Astrocyte (in vitro differentiated cells and primary cell): ENCODE measurements around the gene METTL8. TPM values are rescaled to one million over a fixed set of nuclear protein-coding genes. Genes with fewer than 3 reads are reported as not detected.

Experiments
- DNase-seq: peaks from one replicate; pipeline ENCODE4 v3.0.0-alpha.2; 2010; ENCODE audit warnings: low read depth
- FAIRE-seq: peaks from 2 replicates; lab custom pipeline; 2011; peaks lifted over from hg19 to GRCh38; lab: Jason Lieb, UNC
- H2AFZ ChIP-seq: 2 replicates; pipeline ENCODE4 v1.6.0; 2012; ENCODE audit warnings: low read depth, low read length, inconsistent platforms
- H3K27ac ChIP-seq: 2 replicates; pipeline ENCODE4 v1.5.1; 2011; ENCODE audit warnings: low read depth, low read length, inconsistent platforms
- H3K27me3 ChIP-seq: 2 replicates; pipeline ENCODE4 v1.6.0; 2011; ENCODE audit warnings: low read length, inconsistent platforms; ENCODE audit not compliant: insufficient read depth
- H3K36me3 ChIP-seq: 2 replicates; pipeline ENCODE4 v1.5.1; 2011; ENCODE audit warnings: low read length, inconsistent platforms; ENCODE audit not compliant: insufficient read depth
- H3K4me1 ChIP-seq: 2 replicates; pipeline ENCODE4 v1.5.1; 2011; ENCODE audit warnings: low read length, inconsistent platforms; ENCODE audit not compliant: insufficient read depth
- H3K4me2 ChIP-seq: 2 replicates; pipeline ENCODE4 v1.6.0; 2012; ENCODE audit warnings: low read length, inconsistent platforms
- H3K4me3 ChIP-seq: 2 replicates; pipeline ENCODE4 v1.5.1; 2011; ENCODE audit warnings: low read depth, mild to moderate bottlenecking, low read length, inconsistent platforms; ENCODE audit not compliant: insufficient read depth
- H3K79me2 ChIP-seq: 2 replicates; pipeline ENCODE4 v1.6.0; 2012; ENCODE audit warnings: mild to moderate bottlenecking, low read length, inconsistent platforms; ENCODE audit not compliant: insufficient read depth
- H3K9ac ChIP-seq: 2 replicates; pipeline ENCODE4 v1.6.0; 2012; ENCODE audit warnings: mild to moderate bottlenecking, low read length, inconsistent platforms
- H3K9me3 ChIP-seq: 2 replicates; pipeline ENCODE4 v1.5.1; 2012; ENCODE audit warnings: low read depth, mild to moderate bottlenecking, low read length, inconsistent platforms; ENCODE audit not compliant: insufficient read depth
- H4K20me1 ChIP-seq: 2 replicates; pipeline ENCODE4 v1.6.0; 2012; ENCODE audit warnings: low read length, inconsistent platforms; ENCODE audit not compliant: insufficient read depth
- H3K27ac Mint-ChIP-seq: one replicate; pipeline ENCODE4 v1.8.0; 2021; ENCODE audit warnings: mild to moderate bottlenecking, mixed read lengths; ENCODE audit not compliant: unreplicated experiment
- H3K27me3 Mint-ChIP-seq: one replicate; pipeline ENCODE4 v1.8.0; 2021; ENCODE audit warnings: low read depth, mixed read lengths; ENCODE audit not compliant: unreplicated experiment
- H3K36me3 Mint-ChIP-seq: one replicate; pipeline ENCODE4 v1.8.0; 2021; ENCODE audit warnings: low read depth, mixed read lengths; ENCODE audit not compliant: unreplicated experiment
- H3K4me1 Mint-ChIP-seq: one replicate; pipeline ENCODE4 v1.8.0; 2021; ENCODE audit warnings: low read depth, mixed read lengths; ENCODE audit not compliant: unreplicated experiment
- H3K4me3 Mint-ChIP-seq: one replicate; pipeline ENCODE4 v1.8.0; 2021; ENCODE audit warnings: mild to moderate bottlenecking, moderate library complexity, mixed read lengths; ENCODE audit not compliant: unreplicated experiment
- H3K9me3 Mint-ChIP-seq: one replicate; pipeline ENCODE4 v1.8.0; 2021; ENCODE audit warnings: mild to moderate bottlenecking, mixed read lengths; ENCODE audit not compliant: unreplicated experiment
- EZH2 ChIP-seq: IDR thresholded peaks from 2 replicates; pipeline ENCODE4 v1.6.1; 2012; ENCODE audit warnings: mild to moderate bottlenecking, low read length, inconsistent platforms; ENCODE audit not compliant: insufficient read depth
- total RNA-seq: library from RNA; stranded (reverse); gene quantifications from 2 replicates; pipeline ENCODE4 v1.2.1, GENCODE V29; 2021
- TF ChIP-seq, protein P1 (sequence below): IDR thresholded peaks from 2 replicates; pipeline ENCODE4 v1.5.1; 2011; ENCODE audit warnings: low read depth, mild to moderate bottlenecking, inconsistent platforms, low read length, moderate library complexity; ENCODE audit not compliant: insufficient read depth

Gene METTL8
- total RNA-seq, 1 donor from 2014 or later = 40.4 TPM

- no peak overlapping the region for H2AFZ ChIP-seq
- H4K20me1 ChIP-seq = no peaks in the 10 kb centered on the region
- no peak for TF ChIP-seq EZH2
- TF ChIP-seq, protein P1, sequence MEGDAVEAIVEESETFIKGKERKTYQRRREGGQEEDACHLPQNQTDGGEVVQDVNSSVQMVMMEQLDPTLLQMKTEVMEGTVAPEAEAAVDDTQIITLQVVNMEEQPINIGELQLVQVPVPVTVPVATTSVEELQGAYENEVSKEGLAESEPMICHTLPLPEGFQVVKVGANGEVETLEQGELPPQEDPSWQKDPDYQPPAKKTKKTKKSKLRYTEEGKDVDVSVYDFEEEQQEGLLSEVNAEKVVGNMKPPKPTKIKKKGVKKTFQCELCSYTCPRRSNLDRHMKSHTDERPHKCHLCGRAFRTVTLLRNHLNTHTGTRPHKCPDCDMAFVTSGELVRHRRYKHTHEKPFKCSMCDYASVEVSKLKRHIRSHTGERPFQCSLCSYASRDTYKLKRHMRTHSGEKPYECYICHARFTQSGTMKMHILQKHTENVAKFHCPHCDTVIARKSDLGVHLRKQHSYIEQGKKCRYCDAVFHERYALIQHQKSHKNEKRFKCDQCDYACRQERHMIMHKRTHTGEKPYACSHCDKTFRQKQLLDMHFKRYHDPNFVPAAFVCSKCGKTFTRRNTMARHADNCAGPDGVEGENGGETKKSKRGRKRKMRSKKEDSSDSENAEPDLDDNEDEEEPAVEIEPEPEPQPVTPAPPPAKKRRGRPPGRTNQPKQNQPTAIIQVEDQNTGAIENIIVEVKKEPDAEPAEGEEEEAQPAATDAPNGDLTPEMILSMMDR = no peak
- DNase-seq = no peak
- Mint-ChIP-seq H3K9me3 (peaks cover 3% of the 10 kb centered on the region), H3K27ac (no peak overlapping the region), H3K27me3 (no peaks in the 10 kb centered on the region), H3K36me3 (peaks cover 3% of the 10 kb centered on the region), H3K4me1 (peaks cover 2% of the 10 kb centered on the region), H3K4me3 (no peak overlapping the region)
- FAIRE-seq = no peak
- H3K4me2 ChIP-seq = no peak overlapping the region
- no peaks in the 10 kb centered on the region for H3K9me3 ChIP-seq
- no peaks in the 10 kb centered on the region for H3K27me3 ChIP-seq
- no peaks in the 10 kb centered on the region for H3K36me3 ChIP-seq
- no peak overlapping the region for H3K4me3 ChIP-seq
- H3K4me1 ChIP-seq = peaks cover 5% of the 10 kb centered on the region
- no peak overlapping the region for H3K27ac ChIP-seq
- no peak overlapping the region for H3K9ac ChIP-seq
- H3K79me2 ChIP-seq = no peaks in the 10 kb centered on the region
Measured at GRCh38 chr2:171294608-171295007, 139.2 kb downstream of the METTL8 start.

DNA sequence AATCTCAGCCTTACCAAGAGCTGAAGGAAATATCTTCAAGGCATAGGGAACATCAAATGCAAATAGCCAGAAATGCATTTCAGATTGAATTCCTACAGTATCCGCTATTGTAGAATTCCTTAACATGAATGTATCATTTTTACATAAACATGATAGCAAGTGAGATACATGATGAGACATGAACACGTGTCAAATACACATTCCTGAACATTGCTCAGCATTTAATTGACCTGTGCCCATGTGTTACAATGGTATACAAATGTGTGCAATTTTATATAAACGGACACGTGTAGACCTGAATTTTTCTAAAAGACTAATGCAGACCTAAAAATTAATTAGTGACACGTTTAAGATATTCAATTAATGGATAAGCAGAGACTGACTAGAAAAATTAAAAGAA, 140.1 kb downstream of the METTL8 start:
- Histone ChIP-seq H3K36me3 (no peaks in the 10 kb centered on the region), H3K27me3 (no peaks in the 10 kb centered on the region), H4K20me1 (no peaks in the 10 kb centered on the region), H3K79me2 (no peaks in the 10 kb centered on the region), H3K4me3 (no peak overlapping the region), H2AFZ (no peak overlapping the region), H3K9ac (no peak overlapping the region), H3K4me1 (peaks cover 5% of the 10 kb centered on the region), H3K27ac (no peak overlapping the region), H3K4me2 (no peak overlapping the region), H3K9me3 (no peaks in the 10 kb centered on the region)
- peaks cover 3% of the 10 kb centered on the region for H3K9me3 Mint-ChIP-seq
- no peaks in the 10 kb centered on the region for H3K27me3 Mint-ChIP-seq
- peaks cover 3% of the 10 kb centered on the region for H3K36me3 Mint-ChIP-seq
- H3K27ac Mint-ChIP-seq = no peak overlapping the region
- H3K4me1 Mint-ChIP-seq = peaks cover 2% of the 10 kb centered on the region
- FAIRE-seq = no peak
- TF ChIP-seq, protein P1 = no peak
- no peak for TF ChIP-seq EZH2
- H3K4me3 Mint-ChIP-seq = no peak overlapping the region
- no peak for DNase-seq

DNA sequence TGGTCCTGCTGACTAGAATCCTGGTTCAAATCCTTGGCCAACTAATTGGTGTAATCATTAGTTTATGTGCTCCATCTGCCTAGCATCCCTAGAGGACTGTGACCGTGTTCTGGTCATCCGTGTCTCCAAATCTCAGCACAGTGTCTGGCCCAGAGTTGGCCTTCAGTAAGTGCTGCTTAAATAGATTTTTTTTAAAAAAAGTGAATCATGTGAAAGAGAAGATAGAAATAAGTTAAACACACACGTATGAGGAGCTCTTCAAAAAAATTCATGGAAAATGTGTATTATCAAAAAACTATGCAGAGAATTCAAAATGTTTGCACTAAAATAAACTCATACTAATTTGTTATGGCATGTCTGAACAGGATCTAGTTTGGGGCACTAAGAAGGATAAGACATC, 143.8 kb downstream of the METTL8 start:
- no peaks in the 10 kb centered on the region for H3K36me3 ChIP-seq
- H3K27ac Mint-ChIP-seq = no peak overlapping the region
- H3K27me3 Mint-ChIP-seq = no peaks in the 10 kb centered on the region
- no peak overlapping the region for H3K4me2 ChIP-seq
- no peaks in the 10 kb centered on the region for H4K20me1 ChIP-seq
- H3K27ac ChIP-seq = no peak overlapping the region
- FAIRE-seq = no peak
- H3K4me3 Mint-ChIP-seq = no peak overlapping the region
- no peaks in the 10 kb centered on the region for H3K79me2 ChIP-seq
- H3K4me1 Mint-ChIP-seq = peaks cover 12% of the 10 kb centered on the region
- H3K9me3 ChIP-seq = no peaks in the 10 kb centered on the region
- no peaks in the 10 kb centered on the region for H3K9me3 Mint-ChIP-seq
- no peak for DNase-seq
- H3K27me3 ChIP-seq = no peaks in the 10 kb centered on the region
- no peak overlapping the region for H3K9ac ChIP-seq
- no peaks in the 10 kb centered on the region for H3K4me1 ChIP-seq
- TF ChIP-seq, protein P1 = no peak
- no peak for TF ChIP-seq EZH2
- H3K36me3 Mint-ChIP-seq = peaks cover 3% of the 10 kb centered on the region
- H3K4me3 ChIP-seq = no peak overlapping the region
- no peak overlapping the region for H2AFZ ChIP-seq
